ENCODE measurements around the gene NFXL1.

The NFXL1 gene

GRCh38 chr4:47831026-47831679 lies 83.2 kb downstream of the NFXL1 start:
- DNase-seq (ENCODE audit: low read depth in 2 of 2) = no peak

- no peak for DNase-seq (ENCODE audit: low read depth in 2 of 2)
These were observed 83.9 kb downstream of the NFXL1 start for GRCh38 chr4:47830265-47831025.

- DNase-seq (ENCODE audit: low read depth in 2 of 2) = no peak
These were observed 84.9 kb downstream of the NFXL1 start for GRCh38 chr4:47829438-47829837.

- no peak for DNase-seq (ENCODE audit: low read depth in 2 of 2)
These were observed 86.9 kb downstream of the NFXL1 start for GRCh38 chr4:47827343-47828047.

DNA sequence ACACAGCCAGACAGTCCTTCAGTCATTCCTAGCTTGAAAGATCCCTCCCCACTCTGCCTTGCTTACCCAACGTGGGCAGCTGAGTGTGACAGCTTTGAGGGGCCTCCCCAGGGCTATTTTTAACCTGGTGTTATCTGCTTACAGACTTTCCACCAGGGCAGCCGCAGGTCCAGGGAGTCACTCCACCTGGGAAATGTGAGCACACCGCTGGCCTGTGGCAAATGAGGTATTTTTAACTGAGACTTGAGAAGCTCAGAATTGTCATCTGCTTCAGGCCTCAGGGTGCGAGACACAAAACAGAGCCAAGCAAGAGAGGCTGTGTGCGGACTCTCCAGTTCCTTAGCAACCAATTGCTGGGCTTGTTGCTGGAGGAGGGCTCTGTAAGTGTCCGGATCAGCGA lies 89.5 kb downstream of the NFXL1 start:
- no peak for DNase-seq (ENCODE audit: low read depth in 2 of 2)

GRCh38 chr4:47819178-47819577 lies 95.2 kb downstream of the NFXL1 start:
- no peak for DNase-seq (ENCODE audit: low read depth in 2 of 2)

GRCh38 chr4:47817275-47817674 lies 97.1 kb downstream of the NFXL1 start:
- DNase-seq (ENCODE audit: low read depth in 2 of 2) = no peak

- no peak for DNase-seq (ENCODE audit: low read depth in 2 of 2)
These were observed 97.6 kb downstream of the NFXL1 start for GRCh38 chr4:47816748-47817147.

- no peak for DNase-seq (ENCODE audit: low read depth in 2 of 2)
These were observed 99.6 kb downstream of the NFXL1 start for GRCh38 chr4:47814618-47815295.

DNA sequence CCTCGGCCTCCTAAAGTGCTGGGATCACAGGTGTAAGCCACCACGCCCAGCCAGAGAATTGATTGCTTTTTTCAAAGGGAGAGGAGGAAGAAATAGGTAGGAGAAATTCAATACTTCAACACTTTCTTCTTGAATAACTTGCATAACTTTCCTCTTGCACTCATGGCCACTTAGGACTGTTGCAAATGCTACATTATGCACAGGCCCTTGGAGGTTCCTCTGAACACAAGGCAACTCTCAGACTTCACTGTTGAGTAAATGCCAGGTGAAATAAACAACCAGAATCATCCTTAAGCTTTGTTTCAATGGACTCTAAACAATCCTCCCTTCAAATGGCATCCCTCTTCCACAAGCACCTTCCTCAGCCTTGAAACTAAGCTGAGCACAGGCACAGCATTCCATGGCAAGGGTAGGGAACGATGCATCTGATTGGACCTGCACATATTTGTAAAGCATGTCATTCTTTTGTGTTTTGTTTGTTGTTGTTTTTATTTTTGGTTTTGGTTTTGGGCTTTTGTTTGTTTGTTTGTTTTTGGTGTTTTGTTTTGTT lies 104.7 kb downstream of the NFXL1 start:
- no peak for DNase-seq (ENCODE audit: low read depth in 2 of 2)

GRCh38 chr4:47804598-47804997 lies 109.8 kb downstream of the NFXL1 start:
- DNase-seq (ENCODE audit: low read depth in 2 of 2) = no peak

DNA sequence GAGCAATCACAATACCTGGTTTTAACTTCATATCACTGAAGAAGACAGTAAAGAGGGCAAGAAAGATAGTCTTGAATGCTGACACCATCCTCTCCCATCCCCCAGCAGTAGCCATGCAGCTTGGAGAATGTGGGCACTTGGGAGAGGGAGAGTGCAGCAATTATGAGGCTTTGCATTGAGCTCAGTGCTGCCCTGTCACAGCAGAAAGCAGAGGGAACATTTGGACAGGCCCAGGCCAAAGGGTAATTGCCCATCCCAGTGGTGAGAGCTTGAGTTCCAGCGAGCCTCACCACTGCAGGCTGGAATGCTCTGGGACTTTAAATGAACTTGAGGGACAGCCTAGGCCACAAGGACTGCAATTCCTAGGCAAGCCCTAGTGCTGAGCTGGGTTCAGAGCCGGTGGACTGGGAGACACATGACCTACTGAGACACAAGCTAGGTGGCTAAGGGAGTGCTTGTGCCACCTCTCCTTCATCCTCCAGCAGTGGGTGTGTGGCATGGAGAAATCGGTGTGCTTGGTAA lies 112.8 kb downstream of the NFXL1 start:
- DNase-seq (ENCODE audit: low read depth in 2 of 2) = no peak

- no peak for DNase-seq (ENCODE audit: low read depth in 2 of 2)
These were observed 116.2 kb downstream of the NFXL1 start for GRCh38 chr4:47798165-47798564.

Measured in stimulated activated CD8-positive, alpha-beta memory T cell treated with anti-CD3 and anti-CD28 coated beads, Interleukin-7, amount 100 ng/mL, for 1 hour (primary cell).